ENCODE data around the gene HSD3B7. TPM values are rescaled to one million over a fixed set of nuclear protein-coding genes. Genes with fewer than 3 reads are reported as not detected.
"Not testable (repeated sequence)": the region's sequence is repeated elsewhere in the genome, so short reads cannot be mapped to it uniquely, and the experiment has no call there.

Gene HSD3B7
- total and polyA plus RNA-seq, 5 experiments from 2014 or later, result 0.07 to 1.9 (median 0.65) TPM; not detected in 1

DNA sequence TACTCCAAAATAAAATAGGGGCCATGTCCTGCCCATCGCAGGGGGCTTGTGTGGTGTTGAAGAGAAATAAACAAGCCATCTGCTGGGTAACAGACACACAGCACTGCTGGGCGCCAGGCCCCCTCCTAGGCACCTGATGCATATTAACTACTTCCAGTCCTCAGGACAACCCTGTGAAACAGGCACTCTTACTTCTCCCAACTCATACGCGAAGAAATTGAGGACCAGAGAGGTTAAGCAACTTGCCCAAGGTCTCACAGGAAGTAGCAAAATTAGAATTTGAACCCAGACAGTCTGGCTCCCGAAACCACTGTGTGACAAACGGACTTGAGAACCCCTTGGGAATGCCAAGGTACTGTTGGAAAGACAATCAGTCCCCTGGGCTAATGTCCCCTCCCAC is 22.7 kb downstream of the HSD3B7 start:
- DNase-seq, result no peak
- Mint-ChIP-seq H3K36me3 (no peaks in the 10 kb centered on the region), H3K27me3 (peaks cover 0 to 11% (median 5%) of the 10 kb centered on the region in 5 donors), H3K27ac (peak overlapping the region in 3 of 10 donors; percentile 22 to 67 (median 60)), H3K4me1 (peaks cover 10 to 25% (median 20%) of the 10 kb centered on the region in 4 donors), H3K4me3 (no peak overlapping the region), H3K9me3 (no peaks in the 10 kb centered on the region)
- no peak for ATAC-seq
- POLR2A ChIA-PET, result no interaction called here

DNA sequence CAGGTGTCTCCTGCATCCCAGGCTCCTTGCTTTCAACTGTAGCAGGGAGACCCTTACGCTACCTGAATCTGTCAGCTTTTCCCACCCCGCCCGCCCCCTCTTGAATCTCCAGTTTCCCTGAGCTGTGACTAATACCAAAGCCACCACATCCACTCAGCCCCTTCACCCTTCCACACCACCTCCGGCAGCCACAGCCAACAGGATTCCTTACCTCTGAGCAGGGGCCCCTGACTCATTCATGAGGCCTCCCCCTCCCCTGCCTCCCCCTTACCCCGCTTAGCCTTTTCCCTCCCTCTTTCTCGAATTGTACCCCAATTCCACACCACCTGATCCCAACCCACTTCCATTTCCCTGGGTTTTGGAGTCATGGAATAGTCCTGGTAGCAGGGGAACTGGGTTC is 23.1 kb downstream of the HSD3B7 start:
- ATAC-seq (no peak), DNase-seq (no peak)
- no peak overlapping the region for H3K27ac Mint-ChIP-seq
- no peak overlapping the region for H3K4me3 Mint-ChIP-seq
- peaks cover 0 to 11% (median 7%) of the 10 kb centered on the region in 5 donors for H3K27me3 Mint-ChIP-seq
- POLR2A ChIA-PET, result no interaction called here
- no peaks in the 10 kb centered on the region for H3K36me3 Mint-ChIP-seq
- H3K4me1 Mint-ChIP-seq, result peaks cover 10 to 27% (median 20%) of the 10 kb centered on the region in 4 donors
- H3K9me3 Mint-ChIP-seq, result no peaks in the 10 kb centered on the region

DNA sequence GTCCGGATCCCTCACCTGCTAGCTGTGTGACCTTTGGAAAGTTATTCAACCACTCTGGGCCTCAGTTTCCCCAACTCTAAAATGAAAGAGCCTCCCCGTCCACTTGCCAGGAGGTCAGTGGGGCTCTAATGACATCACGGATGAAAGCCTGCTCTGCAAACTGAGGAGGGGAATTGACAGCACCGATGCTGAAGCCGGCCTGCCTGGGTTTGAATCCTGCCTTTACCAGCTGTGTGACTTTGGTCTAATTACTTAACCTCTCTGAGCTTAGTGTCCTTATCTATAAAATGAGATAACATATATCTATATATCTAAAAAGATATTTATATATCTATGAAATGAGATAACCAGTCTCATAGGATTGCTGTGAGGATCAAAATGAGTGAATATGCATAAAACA is 23.5 kb downstream of the HSD3B7 start:
- Mint-ChIP-seq H3K36me3 (no peaks in the 10 kb centered on the region), H3K27me3 (peaks cover 0 to 11% (median 8%) of the 10 kb centered on the region in 5 donors), H3K4me3 (peak overlapping the region in 2 of 10 donors; percentile 43 to 45), H3K9me3 (no peaks in the 10 kb centered on the region), H3K27ac (no peak overlapping the region), H3K4me1 (peaks cover 9 to 31% (median 20%) of the 10 kb centered on the region in 4 donors)
- no peak for DNase-seq
- ATAC-seq, result no peak
- POLR2A ChIA-PET, result no interaction called here

DNA sequence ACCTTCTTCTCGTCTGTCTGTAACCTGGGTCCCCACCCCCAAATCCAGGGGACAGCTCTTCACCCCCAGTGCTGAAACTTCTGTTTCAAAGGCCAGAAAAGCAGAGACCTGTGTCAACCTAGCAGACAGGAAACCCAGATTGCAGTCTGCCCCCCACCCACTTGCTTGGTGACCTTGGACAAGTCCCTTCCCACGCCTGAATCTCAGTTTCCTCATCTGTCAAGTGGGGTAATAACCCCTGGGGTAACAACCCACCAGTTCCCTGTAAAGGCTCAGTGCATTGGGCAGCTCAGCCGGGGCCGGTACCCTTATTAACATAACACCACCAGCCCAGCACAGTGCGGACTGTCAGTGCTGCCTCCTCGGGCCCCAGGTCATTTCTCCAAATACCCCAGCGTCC is 24.1 kb downstream of the HSD3B7 start:
- Mint-ChIP-seq H3K36me3 (no peaks in the 10 kb centered on the region), H3K27ac (peak overlapping the region in 3 of 10 donors; percentile 29 to 71 (median 34)), H3K4me1 (peaks cover 9 to 34% (median 20%) of the 10 kb centered on the region in 4 donors), H3K9me3 (no peaks in the 10 kb centered on the region), H3K4me3 (peak overlapping the region in 9 of 10 donors; percentile 34 to 77 (median 45)), H3K27me3 (peaks cover 0 to 14% (median 11%) of the 10 kb centered on the region in 5 donors)
- ATAC-seq, result no peak
- no peak for DNase-seq
- POLR2A ChIA-PET, result no interaction called here

DNA sequence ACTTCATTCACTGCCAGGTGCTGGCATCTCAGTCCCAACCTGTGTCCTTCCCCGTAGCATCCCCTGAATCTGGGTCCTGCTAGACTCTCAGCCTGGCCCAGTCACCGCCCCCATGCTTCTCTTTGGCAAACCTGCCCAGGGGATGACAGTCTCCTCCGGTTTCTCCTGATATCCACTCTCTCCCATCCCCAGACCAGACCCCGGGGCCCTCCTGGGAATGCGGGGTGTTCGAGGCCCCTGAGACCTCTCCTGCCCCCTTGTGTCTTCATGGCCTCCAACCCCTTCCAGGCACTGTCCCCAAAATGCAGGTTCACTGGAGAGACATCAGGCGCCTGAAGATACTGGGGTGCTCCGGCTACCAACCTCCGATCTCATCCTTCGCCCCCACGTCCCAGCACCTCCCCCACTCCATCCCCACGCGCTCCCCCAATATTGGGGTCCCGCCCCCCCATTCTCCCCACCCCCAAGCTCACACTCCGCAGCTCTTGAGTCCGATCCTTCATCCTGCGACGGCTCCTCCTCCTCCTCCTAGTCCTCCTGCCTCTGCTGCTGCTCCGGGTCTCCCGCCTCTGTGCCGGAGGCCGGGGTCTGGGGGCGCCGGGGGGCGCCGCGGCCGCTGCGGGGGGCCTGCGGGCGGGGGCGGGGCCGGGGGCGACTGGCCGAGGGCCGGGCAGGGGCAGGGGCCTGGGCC is 25.0 kb downstream of the HSD3B7 start:
- POLR2A ChIA-PET, result interaction anchor here (0.6 kb wide), 1 partner anchor 864 kb away, joined by 3 read pairs; the partner anchor contains the start of gene ZNF267
- peak; percentile 47 to 58 for ATAC-seq
- H3K9me3 Mint-ChIP-seq, result no peaks in the 10 kb centered on the region
- H3K27ac Mint-ChIP-seq, result peak overlapping the region; percentile 11 to 91 (median 74)
- H3K4me3 Mint-ChIP-seq, result peak overlapping the region; percentile 75 to 92 (median 82)
- H3K27me3 Mint-ChIP-seq, result peaks cover under 1 to 18% (median 13%) of the 10 kb centered on the region in 5 donors
- peaks cover 9 to 34% (median 20%) of the 10 kb centered on the region in 4 donors for H3K4me1 Mint-ChIP-seq
- no peaks in the 10 kb centered on the region for H3K36me3 Mint-ChIP-seq
- DNase-seq, result peak in 1 of 10 donors; percentile 20

DNA sequence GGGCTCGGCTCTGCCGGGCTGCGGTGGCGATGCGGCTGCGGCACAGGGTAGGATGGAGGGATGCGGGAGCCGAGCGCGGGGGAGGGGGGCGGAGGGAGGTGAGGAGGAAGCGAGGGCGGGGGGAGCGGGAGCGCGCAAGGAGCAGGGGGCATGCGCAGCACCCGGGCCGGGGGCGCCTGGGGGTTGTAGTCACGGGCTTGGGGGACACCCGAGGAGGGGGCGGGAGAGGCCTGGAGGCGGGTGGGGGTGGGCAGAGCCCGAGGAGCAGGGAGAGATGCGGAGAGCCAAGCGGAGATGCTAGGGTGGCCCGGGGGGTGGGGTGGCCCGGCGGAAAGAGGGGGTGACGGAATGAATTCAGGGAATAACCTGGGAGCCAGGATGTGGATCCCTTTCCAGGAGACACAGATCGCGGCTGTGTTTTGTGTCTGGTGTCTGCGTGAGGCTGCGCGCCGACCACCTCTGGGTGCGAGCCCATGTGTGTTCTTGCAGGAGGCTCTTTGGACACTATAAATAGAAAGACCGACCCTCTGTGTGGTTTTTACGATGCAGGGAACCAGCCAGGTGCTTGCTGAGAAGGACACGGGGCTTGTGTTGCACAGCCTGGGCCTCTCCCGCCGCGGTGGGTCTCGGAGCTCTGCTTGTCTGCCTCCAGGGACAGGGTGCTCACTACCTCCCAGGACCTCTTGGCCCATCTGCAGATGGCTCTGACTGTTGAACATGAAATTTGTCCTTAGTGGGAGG is 25.7 kb downstream of the HSD3B7 start, which contains the start of gene STX1B:
STX1B (minus strand) TSS at position 54 of the 741 bp plus-strand sequence. CDS start 242 bp downstream, outside the sequence.
- H3K36me3 Mint-ChIP-seq, result no peaks in the 10 kb centered on the region
- H3K27me3 Mint-ChIP-seq, result peaks cover 2 to 26% (median 14%) of the 10 kb centered on the region in 5 donors
- peak; percentile 81 to 83 for ATAC-seq
- peaks cover 9 to 34% (median 20%) of the 10 kb centered on the region in 4 donors for H3K4me1 Mint-ChIP-seq
- peak within 1 kb of the TSS; percentile 11 to 91 (median 80) for H3K27ac Mint-ChIP-seq
- no peaks in the 10 kb centered on the region for H3K9me3 Mint-ChIP-seq
- peak; percentile 34 to 84 (median 60) for DNase-seq
- POLR2A ChIA-PET, result interaction anchor here (0.6 kb wide), 1 partner anchor 863 kb away, joined by 3 read pairs; the partner anchor contains the start of gene ZNF267
- peak within 1 kb of the TSS; percentile 76 to 92 (median 84) for H3K4me3 Mint-ChIP-seq

DNA sequence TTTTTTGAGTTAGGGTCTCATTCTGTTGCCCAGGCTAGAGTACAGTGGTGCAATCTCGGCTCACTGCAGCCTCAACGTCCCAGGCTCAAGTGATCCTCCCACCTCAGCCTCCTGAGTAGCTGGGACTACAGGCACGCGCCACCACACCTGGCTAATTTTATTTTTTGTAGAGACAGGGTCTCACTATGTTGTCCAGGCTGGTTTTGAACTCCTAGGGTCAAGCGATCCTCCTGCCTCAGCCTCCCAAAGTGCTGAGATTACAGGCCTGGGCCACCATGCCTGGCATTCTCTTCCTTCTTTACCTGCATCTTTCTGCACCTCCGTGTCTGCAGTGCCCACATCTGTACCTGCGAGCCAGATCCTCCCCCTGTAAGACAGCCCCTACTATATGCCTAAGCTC is 26.8 kb downstream of the HSD3B7 start:
- ATAC-seq, DNase-seq, H3K36me3 Mint-ChIP-seq, H3K9me3 Mint-ChIP-seq: not testable (repeated sequence)
- POLR2A ChIA-PET, result interaction anchor here (0.7 kb wide), 1 partner anchor 184 kb away, joined by 3 read pairs; no protein-coding TSS in a partner anchor
- peaks cover 9 to 34% (median 20%) of the 10 kb centered on the region in 4 donors for H3K4me1 Mint-ChIP-seq
- peaks cover 3 to 30% (median 14%) of the 10 kb centered on the region in 5 donors for H3K27me3 Mint-ChIP-seq
- H3K4me3 Mint-ChIP-seq, result peak overlapping the region; percentile 76 to 91 (median 82)
- H3K27ac Mint-ChIP-seq, result peak overlapping the region in 3 of 10 donors; percentile 37 to 81 (median 63)

DNA sequence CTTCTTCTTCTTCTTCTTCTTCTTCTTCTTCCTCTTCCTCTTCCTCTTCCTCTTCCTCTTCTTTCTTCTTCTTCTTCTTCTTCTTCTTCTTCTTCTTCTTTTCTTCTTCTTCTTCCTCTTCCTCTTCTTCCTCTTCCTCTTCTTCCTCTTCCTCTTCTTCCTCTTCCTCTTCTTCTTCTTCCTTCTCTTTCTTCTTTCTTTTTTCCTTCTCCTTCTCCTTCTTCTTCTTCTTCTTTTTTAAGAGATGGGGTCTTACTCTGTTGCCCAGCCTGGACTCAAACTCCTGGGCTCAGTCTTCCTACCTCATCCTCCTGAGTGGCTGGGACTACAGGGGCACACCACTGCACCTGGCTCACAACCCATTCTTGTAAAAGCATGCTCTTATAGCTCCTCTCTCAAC is 28.3 kb downstream of the HSD3B7 start:
- H3K9me3 Mint-ChIP-seq, DNase-seq, H3K27ac Mint-ChIP-seq, ATAC-seq, H3K36me3 Mint-ChIP-seq, POLR2A ChIA-PET: not testable (repeated sequence)
- Mint-ChIP-seq H3K27me3 (peaks cover 3 to 30% (median 14%) of the 10 kb centered on the region in 5 donors), H3K4me1 (peaks cover 9 to 34% (median 20%) of the 10 kb centered on the region in 4 donors), H3K4me3 (peak overlapping the region in 1 of 10 donors; percentile 42)

DNA sequence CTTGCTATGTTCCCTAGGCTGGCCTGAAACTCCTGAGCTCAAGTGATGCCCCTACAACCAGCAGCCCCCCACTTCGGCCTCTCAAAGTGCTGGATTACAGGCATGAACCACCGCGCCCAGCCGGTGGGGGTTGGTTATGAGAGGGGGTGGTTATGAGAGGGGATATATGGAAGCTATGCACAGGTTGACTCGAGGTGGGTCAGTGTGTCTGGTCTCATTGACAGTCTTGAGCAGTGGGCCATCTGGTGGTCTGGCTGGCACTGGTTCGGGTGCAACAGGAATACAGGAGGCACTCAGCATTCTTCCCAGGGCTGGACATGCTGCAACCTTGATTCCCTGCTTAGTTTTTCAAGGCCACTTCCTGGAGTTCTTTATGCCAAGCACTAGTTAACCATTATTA is 31.0 kb downstream of the HSD3B7 start:
- POLR2A ChIA-PET, result no interaction called here
- Mint-ChIP-seq H3K27ac (peak overlapping the region in 1 of 10 donors; percentile 15), H3K4me1 (peaks cover 4 to 22% (median 10%) of the 10 kb centered on the region in 4 donors), H3K36me3 (no peaks in the 10 kb centered on the region), H3K27me3 (peaks cover 3 to 30% (median 14%) of the 10 kb centered on the region in 5 donors), H3K9me3 (no peaks in the 10 kb centered on the region), H3K4me3 (no peak overlapping the region)
- ATAC-seq (no peak), DNase-seq (no peak)

DNA sequence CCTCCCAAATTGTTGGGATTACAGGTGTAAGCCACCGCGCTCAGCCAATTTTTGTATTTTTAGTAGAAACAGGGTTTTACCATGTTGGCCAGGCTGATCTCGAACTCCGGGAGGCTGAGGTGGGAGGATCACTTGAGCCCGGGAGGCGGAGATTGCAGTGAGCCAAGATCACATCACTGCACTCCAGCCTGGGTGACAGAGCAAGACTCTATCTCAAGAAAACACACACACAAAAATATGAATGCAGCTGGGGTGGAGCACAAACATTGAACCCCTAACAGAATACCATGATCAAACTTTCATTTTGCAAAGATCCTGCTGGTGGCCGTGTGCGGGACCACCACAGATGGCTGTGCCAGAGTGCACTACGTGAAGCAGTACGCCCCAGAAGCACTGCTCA is 32.7 kb downstream of the HSD3B7 start:
- ATAC-seq, POLR2A ChIA-PET, H3K36me3 Mint-ChIP-seq, DNase-seq, H3K9me3 Mint-ChIP-seq, H3K4me1 Mint-ChIP-seq, H3K27ac Mint-ChIP-seq, H3K4me3 Mint-ChIP-seq: not testable (repeated sequence)
- peaks cover 0 to 26% (median 9%) of the 10 kb centered on the region in 5 donors for H3K27me3 Mint-ChIP-seq

DNA sequence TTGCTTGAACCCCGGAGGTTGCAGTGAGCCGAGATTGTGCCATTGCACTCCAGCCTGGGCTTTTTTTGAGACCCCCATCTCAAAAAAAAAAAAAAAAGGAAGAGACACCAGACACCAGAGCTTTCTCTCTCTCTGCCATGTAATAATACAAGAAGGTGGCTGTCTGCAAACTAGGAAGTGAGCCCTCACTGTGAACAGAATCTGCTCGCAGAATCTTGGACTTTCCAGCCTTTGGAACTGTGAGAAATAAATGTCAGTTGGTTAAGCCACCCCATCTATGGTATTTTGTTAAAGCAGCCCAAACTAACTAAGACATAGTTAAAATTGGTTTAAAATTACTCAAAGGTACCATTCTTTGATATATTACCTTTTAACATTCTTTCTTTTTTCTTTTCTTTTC is 35.5 kb downstream of the HSD3B7 start:
- POLR2A ChIA-PET, result interaction anchor here (0.7 kb wide), 1 partner anchor 851 kb away, joined by 3 read pairs; no protein-coding TSS in a partner anchor
- DNase-seq (no peak), ATAC-seq (no peak)
- H3K27ac Mint-ChIP-seq, result no peak overlapping the region
- no peaks in the 10 kb centered on the region for H3K36me3 Mint-ChIP-seq
- H3K27me3 Mint-ChIP-seq, result peaks cover 0 to 7% (median 2%) of the 10 kb centered on the region in 5 donors
- H3K9me3 Mint-ChIP-seq, result no peaks in the 10 kb centered on the region
- peaks cover 0 to 4% (median 1%) of the 10 kb centered on the region in 4 donors for H3K4me1 Mint-ChIP-seq
- no peak overlapping the region for H3K4me3 Mint-ChIP-seq

DNA sequence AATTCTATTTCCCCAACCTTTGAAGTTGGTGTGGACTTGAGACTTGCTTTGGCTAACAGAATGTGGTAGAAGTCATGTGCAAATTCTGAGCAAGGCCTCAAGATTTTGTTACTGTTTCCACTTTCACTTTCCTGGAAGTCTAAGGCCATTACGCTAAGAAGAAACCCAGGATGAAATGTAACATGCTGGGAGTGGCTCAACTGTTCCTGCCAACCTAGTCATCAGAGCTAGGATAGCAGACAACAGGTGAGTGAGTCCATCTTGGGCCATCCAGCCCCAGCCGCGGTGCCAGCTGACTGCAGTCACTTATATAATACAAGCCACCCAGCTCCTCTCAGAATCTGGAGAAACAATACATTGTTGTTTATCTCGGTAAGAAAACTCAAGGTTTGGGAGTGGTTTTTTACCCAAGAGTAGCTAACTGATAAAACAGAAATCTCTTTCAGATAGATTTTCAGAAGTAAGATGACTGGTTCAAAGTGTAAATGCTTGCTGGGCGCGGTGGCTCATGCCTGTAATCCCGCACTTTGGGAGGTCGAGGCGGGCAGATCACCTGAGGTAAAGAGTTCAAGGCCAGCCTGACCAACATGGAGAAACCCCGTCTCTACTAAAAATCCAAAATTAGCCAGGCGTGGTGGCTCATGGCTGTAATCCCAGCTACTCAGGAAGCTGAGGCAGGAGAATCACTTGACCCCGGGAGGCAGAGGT is 37.7 kb downstream of the HSD3B7 start:
- H3K27me3 Mint-ChIP-seq, result no peaks in the 10 kb centered on the region
- peaks cover 0 to 4% (median 1%) of the 10 kb centered on the region in 4 donors for H3K4me1 Mint-ChIP-seq
- H3K4me3 Mint-ChIP-seq, result no peak overlapping the region
- POLR2A ChIA-PET, result no interaction called here
- H3K9me3 Mint-ChIP-seq, result no peaks in the 10 kb centered on the region
- H3K27ac Mint-ChIP-seq, result peak overlapping the region in 2 of 10 donors; percentile 11 to 47
- ATAC-seq (no peak), DNase-seq (no peak)
- H3K36me3 Mint-ChIP-seq, result no peaks in the 10 kb centered on the region
